NB4 (cell line): Measurements from ENCODE around the gene HSPA12A.

ENCODE experiments used
- POLR2A ChIP-seq: IDR thresholded peaks from 2 replicates; pipeline ENCODE4 v1.6.1; 2011; ENCODE audit warnings: mild to moderate bottlenecking; ENCODE audit not compliant: insufficient read length; ENCODE audit errors: extremely low read depth
- TF ChIP-seq, protein P1 (sequence below): IDR thresholded peaks from one replicate; pipeline ENCODE4 v1.5.1; 2012; ENCODE audit warnings: low read depth, low read length

DNA sequence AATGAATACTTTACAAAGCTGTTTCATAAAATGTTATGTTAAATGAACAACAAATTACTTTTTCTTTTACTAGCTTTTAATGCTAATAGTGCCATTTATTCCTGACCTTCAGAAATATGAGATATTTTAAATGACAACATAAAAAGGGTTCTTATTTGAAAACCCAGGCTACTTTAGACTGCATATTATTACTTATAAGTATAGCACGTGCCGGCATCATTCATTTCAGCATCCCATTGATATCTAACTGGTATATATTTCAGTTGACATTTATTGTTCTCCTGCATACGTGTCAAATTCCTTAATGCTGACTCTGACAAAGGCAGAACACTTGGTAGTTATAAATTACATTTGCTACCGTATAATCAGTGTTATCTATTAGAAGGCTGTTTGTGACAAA, 86.3 kb downstream of the HSPA12A start:
- TF ChIP-seq, protein P1, sequence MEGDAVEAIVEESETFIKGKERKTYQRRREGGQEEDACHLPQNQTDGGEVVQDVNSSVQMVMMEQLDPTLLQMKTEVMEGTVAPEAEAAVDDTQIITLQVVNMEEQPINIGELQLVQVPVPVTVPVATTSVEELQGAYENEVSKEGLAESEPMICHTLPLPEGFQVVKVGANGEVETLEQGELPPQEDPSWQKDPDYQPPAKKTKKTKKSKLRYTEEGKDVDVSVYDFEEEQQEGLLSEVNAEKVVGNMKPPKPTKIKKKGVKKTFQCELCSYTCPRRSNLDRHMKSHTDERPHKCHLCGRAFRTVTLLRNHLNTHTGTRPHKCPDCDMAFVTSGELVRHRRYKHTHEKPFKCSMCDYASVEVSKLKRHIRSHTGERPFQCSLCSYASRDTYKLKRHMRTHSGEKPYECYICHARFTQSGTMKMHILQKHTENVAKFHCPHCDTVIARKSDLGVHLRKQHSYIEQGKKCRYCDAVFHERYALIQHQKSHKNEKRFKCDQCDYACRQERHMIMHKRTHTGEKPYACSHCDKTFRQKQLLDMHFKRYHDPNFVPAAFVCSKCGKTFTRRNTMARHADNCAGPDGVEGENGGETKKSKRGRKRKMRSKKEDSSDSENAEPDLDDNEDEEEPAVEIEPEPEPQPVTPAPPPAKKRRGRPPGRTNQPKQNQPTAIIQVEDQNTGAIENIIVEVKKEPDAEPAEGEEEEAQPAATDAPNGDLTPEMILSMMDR: no peak
- TF ChIP-seq POLR2A: no peak
